ENCODE data around the gene FSCN2. TPM values are rescaled to one million over a fixed set of nuclear protein-coding genes. Genes with fewer than 3 reads are reported as not detected.
A peak's percentile ranks its signal among the peaks of the same experiment; 100 is the strongest.

The FSCN2 gene
- total RNA-seq, 1 donor from 2014 or later: 5.6 TPM

- H3K36me3 ChIP-seq (ENCODE audit: insufficient read depth, low read length): peaks cover 32% of the 10 kb centered on the region
- no peaks in the 10 kb centered on the region for H3K27me3 Mint-ChIP-seq (ENCODE audit: low read depth, unreplicated experiment)
- peaks cover 42% of the 10 kb centered on the region for H3K4me1 Mint-ChIP-seq (ENCODE audit: low read depth, unreplicated experiment)
- H3K27me3 ChIP-seq (ENCODE audit: insufficient read depth, low read length): no peaks in the 10 kb centered on the region
- TF ChIP-seq EZH2 (IDR thresholded peaks at IDR 0.05; ENCODE audit: insufficient read depth, low read length): no peak
- TF ChIP-seq, protein P1, sequence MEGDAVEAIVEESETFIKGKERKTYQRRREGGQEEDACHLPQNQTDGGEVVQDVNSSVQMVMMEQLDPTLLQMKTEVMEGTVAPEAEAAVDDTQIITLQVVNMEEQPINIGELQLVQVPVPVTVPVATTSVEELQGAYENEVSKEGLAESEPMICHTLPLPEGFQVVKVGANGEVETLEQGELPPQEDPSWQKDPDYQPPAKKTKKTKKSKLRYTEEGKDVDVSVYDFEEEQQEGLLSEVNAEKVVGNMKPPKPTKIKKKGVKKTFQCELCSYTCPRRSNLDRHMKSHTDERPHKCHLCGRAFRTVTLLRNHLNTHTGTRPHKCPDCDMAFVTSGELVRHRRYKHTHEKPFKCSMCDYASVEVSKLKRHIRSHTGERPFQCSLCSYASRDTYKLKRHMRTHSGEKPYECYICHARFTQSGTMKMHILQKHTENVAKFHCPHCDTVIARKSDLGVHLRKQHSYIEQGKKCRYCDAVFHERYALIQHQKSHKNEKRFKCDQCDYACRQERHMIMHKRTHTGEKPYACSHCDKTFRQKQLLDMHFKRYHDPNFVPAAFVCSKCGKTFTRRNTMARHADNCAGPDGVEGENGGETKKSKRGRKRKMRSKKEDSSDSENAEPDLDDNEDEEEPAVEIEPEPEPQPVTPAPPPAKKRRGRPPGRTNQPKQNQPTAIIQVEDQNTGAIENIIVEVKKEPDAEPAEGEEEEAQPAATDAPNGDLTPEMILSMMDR (IDR thresholded peaks at IDR 0.05; ENCODE audit: insufficient read depth, low read depth, low read length): no peak
- H3K4me3 Mint-ChIP-seq (ENCODE audit: unreplicated experiment): no peak overlapping the region
- H3K27ac Mint-ChIP-seq (ENCODE audit: unreplicated experiment): no peak overlapping the region
- peaks cover 30% of the 10 kb centered on the region for H3K4me1 ChIP-seq (ENCODE audit: insufficient read depth, low read length)
- no peak overlapping the region for H3K4me3 ChIP-seq (ENCODE audit: insufficient read depth, low read depth, low read length)
- no peaks in the 10 kb centered on the region for H3K9me3 ChIP-seq (ENCODE audit: insufficient read depth, low read depth, low read length)
- peaks cover 21% of the 10 kb centered on the region for H3K79me2 ChIP-seq (ENCODE audit: insufficient read depth, low read length)
- no peak overlapping the region for H3K27ac ChIP-seq (ENCODE audit: low read depth, low read length)
- peaks cover 34% of the 10 kb centered on the region for H3K36me3 Mint-ChIP-seq (ENCODE audit: low read depth, unreplicated experiment)
- FAIRE-seq (no peak), DNase-seq (ENCODE audit: low read depth) (no peak)
- H2AFZ ChIP-seq (ENCODE audit: low read depth, low read length): no peak overlapping the region
- no peak overlapping the region for H3K9ac ChIP-seq (ENCODE audit: low read length)
- H3K9me3 Mint-ChIP-seq (ENCODE audit: unreplicated experiment): no peaks in the 10 kb centered on the region
- no peaks in the 10 kb centered on the region for H4K20me1 ChIP-seq (ENCODE audit: insufficient read depth, low read length)
- H3K4me2 ChIP-seq (ENCODE audit: low read length): no peak overlapping the region
Measured at GRCh38 chr17:81569986-81570514, 41.9 kb downstream of the FSCN2 start.

DNA sequence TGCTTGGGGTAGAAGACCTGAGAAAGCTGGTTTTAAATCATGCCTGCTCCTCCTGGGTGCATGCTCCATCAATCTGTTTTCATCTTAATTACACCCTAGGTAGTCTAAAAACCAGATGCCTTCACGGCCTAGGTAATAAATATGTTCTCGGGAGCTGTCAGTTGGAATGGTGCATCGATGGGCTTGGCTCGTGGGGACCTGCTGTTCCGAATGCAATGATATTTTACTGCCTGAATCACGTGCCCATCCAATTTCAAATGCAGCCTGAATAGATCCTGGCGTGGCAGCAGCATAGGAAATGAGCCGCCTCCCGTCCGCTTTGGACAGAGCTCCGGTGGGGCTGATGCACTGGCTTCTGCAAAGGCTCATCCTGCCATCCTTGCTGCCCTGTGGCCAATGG is 42.8 kb downstream of the FSCN2 start:
- peaks cover 28% of the 10 kb centered on the region for H3K79me2 ChIP-seq (ENCODE audit: insufficient read depth, low read length)
- H3K4me3 ChIP-seq (ENCODE audit: insufficient read depth, low read depth, low read length): no peak overlapping the region
- TF ChIP-seq, protein P1 (IDR thresholded peaks at IDR 0.05; ENCODE audit: insufficient read depth, low read depth, low read length): no peak
- TF ChIP-seq EZH2 (IDR thresholded peaks at IDR 0.05; ENCODE audit: insufficient read depth, low read length): no peak
- Mint-ChIP-seq H3K27ac (ENCODE audit: unreplicated experiment) (no peak overlapping the region), H3K9me3 (ENCODE audit: unreplicated experiment) (no peaks in the 10 kb centered on the region), H3K4me1 (ENCODE audit: low read depth, unreplicated experiment) (peaks cover 37% of the 10 kb centered on the region), H3K4me3 (ENCODE audit: unreplicated experiment) (no peak overlapping the region), H3K36me3 (ENCODE audit: low read depth, unreplicated experiment) (peaks cover 37% of the 10 kb centered on the region), H3K27me3 (ENCODE audit: low read depth, unreplicated experiment) (no peaks in the 10 kb centered on the region)
- no peak overlapping the region for H2AFZ ChIP-seq (ENCODE audit: low read depth, low read length)
- H3K4me2 ChIP-seq (ENCODE audit: low read length): no peak overlapping the region
- no peaks in the 10 kb centered on the region for H4K20me1 ChIP-seq (ENCODE audit: insufficient read depth, low read length)
- H3K9ac ChIP-seq (ENCODE audit: low read length): no peak overlapping the region
- no peak for DNase-seq (ENCODE audit: low read depth)
- H3K4me1 ChIP-seq (ENCODE audit: insufficient read depth, low read length): peaks cover 32% of the 10 kb centered on the region
- no peaks in the 10 kb centered on the region for H3K9me3 ChIP-seq (ENCODE audit: insufficient read depth, low read depth, low read length)
- no peaks in the 10 kb centered on the region for H3K27me3 ChIP-seq (ENCODE audit: insufficient read depth, low read length)
- peaks cover 30% of the 10 kb centered on the region for H3K36me3 ChIP-seq (ENCODE audit: insufficient read depth, low read length)
- no peak for FAIRE-seq
- no peak overlapping the region for H3K27ac ChIP-seq (ENCODE audit: low read depth, low read length)

DNA sequence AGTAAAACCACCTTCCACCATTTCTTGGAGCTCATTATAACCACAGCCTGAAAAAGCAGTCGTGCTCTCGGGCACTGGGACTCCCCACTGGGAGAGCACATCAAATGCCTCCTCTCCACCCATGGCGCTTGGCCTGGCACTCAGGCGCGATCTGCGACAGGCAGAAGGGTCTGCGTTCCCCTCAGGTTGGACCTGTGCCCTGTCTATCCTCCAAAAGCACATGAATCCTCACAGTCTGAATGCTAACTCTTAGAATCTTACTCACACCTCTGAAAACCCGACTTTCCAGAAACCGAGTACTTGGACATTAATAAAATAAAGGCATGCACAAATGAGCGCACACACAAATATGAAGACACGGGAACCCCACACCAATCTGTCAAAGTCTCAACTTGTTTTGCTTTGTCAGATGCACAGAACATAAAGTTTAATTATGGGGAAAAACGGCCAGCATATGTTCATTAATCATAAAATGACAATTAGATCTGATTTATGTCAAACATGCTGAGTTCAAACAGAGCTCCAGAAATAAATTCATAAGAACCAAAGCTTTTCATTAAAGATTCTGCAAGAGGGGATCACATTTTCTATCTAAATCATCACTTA is 44.5 kb downstream of the FSCN2 start:
- H3K9ac ChIP-seq (ENCODE audit: low read length): no peak overlapping the region
- no peak overlapping the region for H2AFZ ChIP-seq (ENCODE audit: low read depth, low read length)
- no peaks in the 10 kb centered on the region for H3K27me3 Mint-ChIP-seq (ENCODE audit: low read depth, unreplicated experiment)
- peaks cover 34% of the 10 kb centered on the region for H3K4me1 ChIP-seq (ENCODE audit: insufficient read depth, low read length)
- peak; percentile 52 for DNase-seq (ENCODE audit: low read depth)
- no peak overlapping the region for H3K4me3 Mint-ChIP-seq (ENCODE audit: unreplicated experiment)
- FAIRE-seq: no peak
- H3K27ac ChIP-seq (ENCODE audit: low read depth, low read length): no peak overlapping the region
- H3K27me3 ChIP-seq (ENCODE audit: insufficient read depth, low read length): no peaks in the 10 kb centered on the region
- H3K36me3 ChIP-seq (ENCODE audit: insufficient read depth, low read length): peaks cover 30% of the 10 kb centered on the region
- peaks cover 37% of the 10 kb centered on the region for H3K4me1 Mint-ChIP-seq (ENCODE audit: low read depth, unreplicated experiment)
- H3K4me3 ChIP-seq (ENCODE audit: insufficient read depth, low read depth, low read length): no peak overlapping the region
- no peak overlapping the region for H3K4me2 ChIP-seq (ENCODE audit: low read length)
- no peak for TF ChIP-seq EZH2 (IDR thresholded peaks at IDR 0.05; ENCODE audit: insufficient read depth, low read length)
- TF ChIP-seq, protein P1 (IDR thresholded peaks at IDR 0.05; ENCODE audit: insufficient read depth, low read depth, low read length): no peak
- no peaks in the 10 kb centered on the region for H4K20me1 ChIP-seq (ENCODE audit: insufficient read depth, low read length)
- peaks cover 31% of the 10 kb centered on the region for H3K79me2 ChIP-seq (ENCODE audit: insufficient read depth, low read length)
- H3K9me3 ChIP-seq (ENCODE audit: insufficient read depth, low read depth, low read length): no peaks in the 10 kb centered on the region
- H3K9me3 Mint-ChIP-seq (ENCODE audit: unreplicated experiment): no peaks in the 10 kb centered on the region
- peaks cover 42% of the 10 kb centered on the region for H3K36me3 Mint-ChIP-seq (ENCODE audit: low read depth, unreplicated experiment)
- H3K27ac Mint-ChIP-seq (ENCODE audit: unreplicated experiment): peak overlapping the region; percentile 53

Data from astrocyte (in vitro differentiated cells and primary cell).